H1 (cell line): Measurements from ENCODE around the gene UTP25. TPM values are rescaled to one million over a fixed set of nuclear protein-coding genes. Genes with fewer than 3 reads are reported as not detected.

Experiments
- CTCF ChIA-PET: fragments of 300-600 bp; sonication (Branson Sonifier 250); formaldehyde crosslinking; loops from one replicate; lab custom pipeline; 2021; ENCODE audit not compliant: partially characterized antibody; lab: Charles Lee
- POLR2A ChIA-PET: fragments of 300-600 bp; sonication (Branson Sonifier 250); formaldehyde crosslinking; loops from one replicate; lab custom pipeline; 2021; ENCODE audit warnings: inconsistent platforms; ENCODE audit not compliant: partially characterized antibody; lab: Charles Lee
- DNase-seq, 2 experiments: peaks; one replicate each; pipeline versions ENCODE4 v3.0.0 to v3.0.0-alpha.2; 2010 to 2022; ENCODE audit warnings: low spot score in 2 of 2, low read depth in 1 of 2, mixed read lengths in 1 of 2
- FAIRE-seq: peaks from 2 replicates; lab custom pipeline; 2011; peaks lifted over from hg19 to GRCh38; lab: Jason Lieb, UNC
- H2AFZ ChIP-seq: 2 replicates; pipeline ENCODE4 v1.8.1; 2012; ENCODE audit warnings: low read length, inconsistent platforms
- H2AK5ac ChIP-seq: 2 replicates; pipeline ENCODE4 v1.6.1; 2013; ENCODE audit warnings: low read depth, low read length
- H2BK120ac ChIP-seq: replicated peaks from 2 replicates; pipeline ENCODE3; 2013; ENCODE audit warnings: low read depth, low read length, inconsistent platforms
- H2BK12ac ChIP-seq: 2 replicates; pipeline ENCODE4 v1.6.1; 2013; ENCODE audit warnings: low read depth, low read length
- H2BK15ac ChIP-seq: 2 replicates; pipeline ENCODE4 v1.6.1; 2013; ENCODE audit warnings: low read length
- H2BK20ac ChIP-seq: 2 replicates; pipeline ENCODE4 v1.6.1; 2013; ENCODE audit warnings: low read length
- H2BK5ac ChIP-seq: 2 replicates; pipeline ENCODE4 v1.6.1; 2013; ENCODE audit warnings: low read depth, low read length
- H3K14ac ChIP-seq: 2 replicates; pipeline ENCODE4 v1.6.1; 2013; ENCODE audit warnings: inconsistent platforms; ENCODE audit not compliant: insufficient read length
- H3K18ac ChIP-seq: 2 replicates; pipeline ENCODE4 v1.6.1; 2013; ENCODE audit warnings: low read length; ENCODE audit errors: extremely low read depth
- H3K23ac ChIP-seq: 2 replicates; pipeline ENCODE4 v1.6.1; 2013; ENCODE audit warnings: inconsistent platforms; ENCODE audit not compliant: insufficient read length
- H3K23me2 ChIP-seq: 2 replicates; pipeline ENCODE4 v1.6.1; 2013; ENCODE audit warnings: low read depth, low read length
- H3K27ac ChIP-seq: 2 replicates; pipeline ENCODE4 v1.6.1; 2011; ENCODE audit warnings: low read depth, low read length, inconsistent platforms
- H3K27me3 ChIP-seq, 4 experiments: replicated peaks in 1 of 4; 1 replicate in 1 of 4; 2 replicates in 3 of 4; pipeline versions ENCODE4 v1.6.1 to v1.8.1; 2011 to 2013; ENCODE audit warnings: low read length in 3 of 4, mild to moderate bottlenecking in 3 of 4, inconsistent platforms in 2 of 4, mixed read lengths in 2 of 4, moderate library complexity in 1 of 4; ENCODE audit not compliant: control insufficient read depth in 3 of 4, insufficient read depth in 3 of 4; ENCODE audit errors: extremely low read depth in 1 of 4
- H3K36me3 ChIP-seq, 4 experiments: 2 replicates each; pipeline versions ENCODE4 v1.6.1 to v1.8.1; 2011 to 2013; ENCODE audit warnings: mild to moderate bottlenecking in 4 of 4, low read length in 3 of 4, moderate library complexity in 2 of 4, control low read depth in 1 of 4, inconsistent platforms in 1 of 4; ENCODE audit not compliant: insufficient read depth in 4 of 4, control insufficient read depth in 2 of 4
- H3K4ac ChIP-seq: replicated peaks from 2 replicates; pipeline ENCODE3; 2013; ENCODE audit warnings: low read length, low read depth, mixed read lengths, inconsistent platforms; ENCODE audit not compliant: insufficient read length
- H3K4me1 ChIP-seq, 4 experiments: replicated peaks in 1 of 4; 1 replicate in 1 of 4; 2 replicates in 3 of 4; pipeline versions ENCODE4 v1.6.1 to v1.8.1; 2011 to 2013; ENCODE audit warnings: low read length in 3 of 4, inconsistent platforms in 2 of 4, mixed read lengths in 1 of 4; ENCODE audit not compliant: insufficient read depth in 4 of 4, control insufficient read depth in 3 of 4
- H3K4me2 ChIP-seq, 2 experiments: 2 replicates each; pipeline versions ENCODE4 v1.6.1 to v1.8.1; 2011 to 2013; ENCODE audit warnings: low read depth in 2 of 2, low read length in 2 of 2, control low read depth in 1 of 2, inconsistent platforms in 1 of 2, mild to moderate bottlenecking in 1 of 2; ENCODE audit not compliant: insufficient read depth in 1 of 2
- H3K4me3 ChIP-seq, 4 experiments: fragments of 200-600, 300-600 bp in 1 of 4; sonication (generic), shearing (Covaris generic), sonication (Bioruptor Twin) in 1 of 4; 2 replicates each; pipeline versions ENCODE4 v1.5.1 to v1.8.1; 2011 to 2016; ENCODE audit warnings: low read length in 4 of 4, low read depth in 3 of 4, control low read depth in 2 of 4, inconsistent platforms in 2 of 4, mild to moderate bottlenecking in 2 of 4, mixed read lengths in 1 of 4, moderate library complexity in 1 of 4; ENCODE audit not compliant: insufficient read depth in 2 of 4; ENCODE audit errors: extremely low read depth in 1 of 4
- H3K56ac ChIP-seq: replicated peaks from 2 replicates; pipeline ENCODE3; 2013; ENCODE audit warnings: low read depth, mild to moderate bottlenecking, mixed read lengths, low read length, inconsistent platforms; ENCODE audit not compliant: insufficient read length
- H3K79me1 ChIP-seq: 2 replicates; pipeline ENCODE4 v1.6.1; 2013; ENCODE audit warnings: low read depth, low read length, control low read depth
- H3K79me2 ChIP-seq, 2 experiments: 2 replicates each; pipeline versions ENCODE4 v1.6.1 to v1.8.1; 2012 to 2013; ENCODE audit warnings: low read length in 2 of 2, mild to moderate bottlenecking in 2 of 2, inconsistent platforms in 1 of 2; ENCODE audit not compliant: insufficient read depth in 2 of 2, control insufficient read depth in 1 of 2
- H3K9ac ChIP-seq, 4 experiments: replicated peaks in 1 of 4; 1 replicate in 1 of 4; 2 replicates in 3 of 4; pipeline versions ENCODE4 v1.6.1 to v1.8.1; 2011 to 2013; ENCODE audit warnings: low read depth in 3 of 4, low read length in 3 of 4, control low read depth in 2 of 4, mild to moderate bottlenecking in 2 of 4, moderate library complexity in 2 of 4, inconsistent platforms in 1 of 4; ENCODE audit errors: extremely low read depth in 1 of 4
- H3K9me3 ChIP-seq, 2 experiments: 2 replicates each; pipeline versions ENCODE4 v1.6.1 to v1.8.1; 2012 to 2013; ENCODE audit warnings: mild to moderate bottlenecking in 2 of 2, moderate library complexity in 2 of 2, control low read depth in 1 of 2, inconsistent platforms in 1 of 2, low read depth in 1 of 2, low read length in 1 of 2, mixed read lengths in 1 of 2; ENCODE audit not compliant: insufficient read depth in 2 of 2
- H4K20me1 ChIP-seq, 2 experiments: replicated peaks in 1 of 2; 2 replicates each; pipeline versions ENCODE3 to v1.8.1; 2011 to 2013; ENCODE audit warnings: inconsistent platforms in 2 of 2, low read length in 2 of 2, mild to moderate bottlenecking in 1 of 2; ENCODE audit not compliant: insufficient read depth in 2 of 2, control insufficient read depth in 1 of 2
- H4K5ac ChIP-seq: 2 replicates; pipeline ENCODE4 v1.6.1; 2013; ENCODE audit warnings: low read length, low read depth, mixed read lengths, inconsistent platforms; ENCODE audit not compliant: insufficient read length
- H4K8ac ChIP-seq: 2 replicates; pipeline ENCODE4 v1.8.0; 2013; ENCODE audit warnings: mild to moderate bottlenecking, moderate library complexity, low read length, inconsistent platforms; ENCODE audit not compliant: insufficient read depth; ENCODE audit errors: extremely low read depth
- H4K91ac ChIP-seq: replicated peaks from 2 replicates; pipeline ENCODE3; 2013; ENCODE audit warnings: low read length, mixed read lengths, inconsistent platforms; ENCODE audit not compliant: insufficient read length
- BACH1 ChIP-seq: IDR thresholded peaks from 2 replicates; pipeline ENCODE4 v1.6.1; 2012; ENCODE audit warnings: low read length, improper control_type of control experiment
- GTF2F1 ChIP-seq: IDR thresholded peaks from 2 replicates; pipeline ENCODE4 v1.6.1; 2012; ENCODE audit warnings: low read depth, low read length, improper control_type of control experiment, borderline replicate concordance
- HDAC2 ChIP-seq, 2 experiments: fragments of 300-600 bp in 1 of 2; sonication (generic) in 1 of 2; IDR thresholded peaks; 2 replicates each; pipeline ENCODE4 v1.6.1; 2011 to 2012; ENCODE audit warnings: low read depth in 2 of 2, low read length in 2 of 2, mild to moderate bottlenecking in 2 of 2, moderate library complexity in 2 of 2, borderline replicate concordance in 1 of 2, inconsistent platforms in 1 of 2
- NRF1 ChIP-seq: IDR thresholded peaks from 2 replicates; pipeline ENCODE4 v1.6.1; 2011; ENCODE audit warnings: mild to moderate bottlenecking, low read depth, low read length, improper control_type of control experiment
- TAF1 ChIP-seq: IDR thresholded peaks from 2 replicates; pipeline ENCODE4 v1.6.1; 2011; ENCODE audit warnings: mild to moderate bottlenecking, low read depth, low read length
- YY1 ChIP-seq: IDR thresholded peaks from 2 replicates; pipeline ENCODE4 v1.6.1; 2011; ENCODE audit warnings: low read depth, mild to moderate bottlenecking, low read length
- WGBS, 2 experiments: shearing (Covaris generic) in 1 of 2; methylation state at CpG; one replicate each; pipeline versions ENCODE4 v1.1.6 to v1.1.7; 2013 to 2015; ENCODE audit warnings: low lambda C conversion rate in 2 of 2, mixed read lengths in 2 of 2, inconsistent platforms in 1 of 2, low coverage in 1 of 2, missing lambda C conversion rate in 1 of 2; ENCODE audit not compliant: insufficient replicate concordance in 2 of 2, insufficient coverage in 1 of 2, insufficient read length in 1 of 2; ENCODE audit errors: extremely low coverage in 1 of 2, missing lambda C conversion rate in 1 of 2; 5-methylcytosine and 5-hydroxymethylcytosine counted together
- polyA plus RNA-seq, 7 experiments: library from polyadenylated mRNA; depleted of rRNA in 3 of 7; stranded (reverse) in 5 of 7; unstranded in 2 of 7; fragments of >200 nt in 5 of 7; fragments of 200-250 nt in 2 of 7; gene quantifications; 1 replicate in 5 of 7; 2 replicates in 1 of 7; 4 replicates in 1 of 7; pipeline versions ENCODE4 v1.2.1 to v1.2.3, GENCODE V29; 2011 to 2013; ENCODE audit warnings: missing spikeins in 2 of 7, mixed read lengths in 2 of 7
- total RNA-seq: library from RNA; stranded (reverse); fragmentation: NEBNext Ultra II Directional; extraction: Animal tissue kit (Norgen Biotek cat#: 25700); gene quantifications from 2 replicates; pipeline ENCODE4 v1.2.1, GENCODE V29; 2021

UTP25 gene
- total and polyA plus RNA-seq, 2 of the 8 experiments (the other 6 are each of a cell fraction or from before 2014, with no cell fraction given), result 4.0 to 7.6 TPM

DNA sequence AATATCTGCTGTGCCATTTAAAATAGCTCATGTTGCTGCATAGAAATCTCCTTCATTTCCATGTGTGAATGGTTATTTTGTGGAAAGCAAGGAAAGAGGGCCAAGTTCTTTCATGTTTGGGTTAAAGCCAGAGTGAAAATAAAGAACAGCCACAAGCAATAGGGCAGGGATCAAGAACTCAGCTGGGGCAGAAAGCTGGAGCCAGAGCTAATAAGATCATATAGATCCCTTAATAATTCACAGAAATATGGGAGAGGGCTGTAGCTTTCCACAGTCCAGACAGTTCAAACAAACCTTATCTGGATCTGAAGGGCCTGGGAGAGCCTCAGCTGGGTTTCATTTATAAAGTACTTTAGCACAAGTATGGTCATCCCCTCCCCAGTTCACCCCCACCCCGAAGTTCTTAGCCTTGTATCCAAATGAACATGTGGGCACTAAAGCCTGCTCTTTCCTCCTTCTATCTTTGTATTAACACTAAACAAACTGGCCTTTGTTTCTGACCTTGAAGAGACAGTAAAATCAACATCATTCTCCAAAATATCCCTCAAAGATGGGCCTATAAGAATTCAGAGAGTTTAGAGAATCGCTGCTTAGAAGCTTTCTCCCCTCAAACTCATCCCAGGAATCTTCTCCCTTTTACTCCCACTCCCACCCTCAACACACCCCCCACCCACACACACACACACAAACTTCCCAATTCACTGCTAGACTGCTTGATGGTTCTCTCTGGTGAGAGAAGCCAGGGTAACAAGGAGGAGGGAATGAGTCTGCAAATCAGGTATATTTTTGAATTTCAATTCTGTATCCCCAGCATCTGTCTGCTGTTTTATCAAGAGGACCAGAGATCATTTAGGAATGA, 41.7 kb downstream of the UTP25 start:
- Histone ChIP-seq H2BK5ac (no peak overlapping the region), H3K36me3 (no peaks in the 10 kb centered on the region), H2AK5ac (no peak overlapping the region), H3K23me2 (no peaks in the 10 kb centered on the region), H2BK120ac (no peak overlapping the region), H2AFZ (no peak overlapping the region), H3K79me1 (no peaks in the 10 kb centered on the region), H2BK12ac (no peak overlapping the region), H3K79me2 (no peaks in the 10 kb centered on the region), H2BK15ac (no peak overlapping the region), H4K20me1 (no peaks in the 10 kb centered on the region), H3K14ac (no peak overlapping the region), H3K4me2 (no peak overlapping the region), H3K18ac (no peak overlapping the region), H3K4ac (no peak overlapping the region), H3K27me3 (no peaks in the 10 kb centered on the region), H2BK20ac (no peak overlapping the region), H3K4me3 (no peak overlapping the region), H3K23ac (no peak overlapping the region), H3K27ac (no peak overlapping the region), H4K91ac (no peak overlapping the region), H3K9ac (no peak overlapping the region), H4K5ac (no peak overlapping the region), H3K56ac (no peak overlapping the region), H3K4me1 (no peaks in the 10 kb centered on the region), H3K9me3 (0 out of 4 replicates have a peak, but pooled peaks cover 0 to 3% of the 10 kb centered on the region in 2 experiments), H4K8ac (no peak overlapping the region)
- TF ChIP-seq YY1 (no peak), TAF1 (no peak), GTF2F1 (no peak), NRF1 (no peak), BACH1 (no peak), HDAC2 (IDR thresholded peaks at IDR 0.05; ENCODE audit: borderline replicate concordance in 1 of 2, low read depth in 2 of 2, low read length in 2 of 2) (no peak)
- FAIRE-seq (no peak), DNase-seq (no peak)
- 85% methylated on average over 2 of the region's 2 CpGs; no CpG with 5 or more reads in 1 of the 2 experiments for WGBS, 2 experiments
- ChIA-PET CTCF (interaction anchor here (0.7 to 5.3 kb wide), 5 partner anchors 9 to 442 kb away, joined by 3 to 30 read pairs (median 3); no protein-coding TSS in a partner anchor), POLR2A (no interaction called here)
